Astrocyte of the spinal cord (primary cell): ENCODE results near the gene TRAF7.
"Not testable (repeated sequence)": the region's sequence is repeated elsewhere in the genome, so short reads cannot be mapped to it uniquely, and the experiment has no call there.

ENCODE experiments used
- DNase-seq: peaks from one replicate; pipeline ENCODE4 v3.0.0; 2011; ENCODE audit warnings: low read depth, low spot score
- H3K4me3 ChIP-seq: 2 replicates; pipeline ENCODE4 v1.5.1; 2011; ENCODE audit warnings: low read depth, mild to moderate bottlenecking, low read length, moderate library complexity
- CTCF ChIP-seq: IDR thresholded peaks from 2 replicates; pipeline ENCODE4 v1.5.1; 2012; ENCODE audit warnings: low read depth, mild to moderate bottlenecking, low read length, inconsistent platforms
- in situ Hi-C: cut with HindIII; loops from 2 replicates; pipeline ENCODE4 v1.10.0; 2017; ENCODE audit warnings: low sequenced_read_pairs

The TRAF7 gene

GRCh38 chr16:2126161-2126743 lies 29.3 kb upstream of the TRAF7 start:
- DNase-seq, H3K4me3 ChIP-seq, in situ Hi-C loops: not testable (repeated sequence)

DNA sequence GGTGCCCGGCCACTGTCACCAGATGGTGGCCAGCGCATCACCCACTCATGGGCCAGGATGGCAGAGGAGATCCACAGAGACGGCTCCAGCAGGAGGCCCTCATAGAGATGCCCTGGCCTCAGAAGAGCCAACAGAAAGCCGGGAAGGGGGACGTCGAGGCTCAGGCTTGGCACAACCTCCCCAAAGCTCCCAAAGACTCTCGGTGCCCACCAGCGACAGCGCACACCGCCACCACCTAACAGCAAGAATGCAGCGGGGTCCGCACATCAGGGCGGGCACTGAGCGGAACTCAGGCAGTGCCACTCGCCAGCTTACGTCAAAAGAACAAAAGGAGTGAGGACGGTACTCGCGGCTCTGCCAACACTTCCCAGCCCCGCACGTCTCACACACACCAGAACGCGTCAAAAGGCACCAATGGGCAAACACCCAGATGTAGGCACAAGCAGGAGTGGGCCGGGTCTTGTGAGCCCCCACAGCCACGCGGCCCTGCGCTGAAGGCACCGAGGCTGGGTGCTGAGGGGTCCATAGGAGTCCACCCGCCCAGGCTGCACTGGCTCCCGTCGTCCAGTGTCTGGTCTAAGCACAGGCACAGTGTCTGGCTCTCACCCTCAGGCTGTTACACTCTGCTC lies 28.5 kb upstream of the TRAF7 start:
- in situ Hi-C loops, DNase-seq, H3K4me3 ChIP-seq: not testable (repeated sequence)

DNA sequence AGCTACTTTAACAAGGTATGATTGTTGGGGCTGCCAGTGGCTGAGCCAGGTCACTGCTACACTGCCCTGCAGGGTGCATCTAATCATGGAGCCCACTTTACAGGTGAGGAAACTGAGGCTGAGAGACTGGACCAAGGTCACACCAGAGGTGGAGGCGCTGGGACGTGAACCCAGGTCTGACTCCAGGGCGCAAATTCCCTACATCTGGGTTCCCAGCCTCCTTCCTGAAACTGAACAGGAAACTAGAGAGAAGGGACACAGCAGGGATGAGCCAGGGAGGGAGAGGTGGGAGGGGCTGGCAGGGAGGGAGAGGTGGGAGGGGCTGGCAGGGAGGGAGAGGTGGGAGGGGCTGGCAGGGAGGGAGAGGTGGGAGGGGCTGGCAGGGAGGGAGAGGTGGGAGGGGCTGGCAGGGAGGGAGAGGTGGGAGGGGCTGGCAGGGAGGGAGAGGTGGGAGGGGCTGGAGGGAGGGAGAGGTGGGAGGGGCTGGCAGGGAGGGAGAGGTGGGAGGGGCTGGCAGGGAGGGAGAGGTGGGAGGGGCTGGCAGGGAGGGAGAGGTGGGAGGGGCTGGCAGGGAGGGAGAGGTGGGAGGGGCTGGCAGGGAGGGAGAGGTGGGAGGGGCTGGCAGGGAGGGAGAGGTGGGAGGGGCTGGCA lies 27.8 kb upstream of the TRAF7 start:
- H3K4me3 ChIP-seq, in situ Hi-C loops: not testable (repeated sequence)
- peak; percentile 52 for DNase-seq

GRCh38 chr16:2129251-2129650 lies 26.3 kb upstream of the TRAF7 start:
- in situ Hi-C loops, H3K4me3 ChIP-seq: not testable (repeated sequence)
- DNase-seq: peak; percentile 52

GRCh38 chr16:2129890-2130447 lies 25.6 kb upstream of the TRAF7 start:
- in situ Hi-C loops, DNase-seq, H3K4me3 ChIP-seq: not testable (repeated sequence)

GRCh38 chr16:2133797-2134196 lies 21.8 kb upstream of the TRAF7 start:
- H3K4me3 ChIP-seq: peak overlapping the region; percentile 20
- in situ Hi-C loops, DNase-seq: not testable (repeated sequence)

- H3K4me3 ChIP-seq: peak overlapping the region; percentile 51
- in situ Hi-C loops, DNase-seq: not testable (repeated sequence)
Measured at GRCh38 chr16:2135071-2135470, 20.5 kb upstream of the TRAF7 start.

DNA sequence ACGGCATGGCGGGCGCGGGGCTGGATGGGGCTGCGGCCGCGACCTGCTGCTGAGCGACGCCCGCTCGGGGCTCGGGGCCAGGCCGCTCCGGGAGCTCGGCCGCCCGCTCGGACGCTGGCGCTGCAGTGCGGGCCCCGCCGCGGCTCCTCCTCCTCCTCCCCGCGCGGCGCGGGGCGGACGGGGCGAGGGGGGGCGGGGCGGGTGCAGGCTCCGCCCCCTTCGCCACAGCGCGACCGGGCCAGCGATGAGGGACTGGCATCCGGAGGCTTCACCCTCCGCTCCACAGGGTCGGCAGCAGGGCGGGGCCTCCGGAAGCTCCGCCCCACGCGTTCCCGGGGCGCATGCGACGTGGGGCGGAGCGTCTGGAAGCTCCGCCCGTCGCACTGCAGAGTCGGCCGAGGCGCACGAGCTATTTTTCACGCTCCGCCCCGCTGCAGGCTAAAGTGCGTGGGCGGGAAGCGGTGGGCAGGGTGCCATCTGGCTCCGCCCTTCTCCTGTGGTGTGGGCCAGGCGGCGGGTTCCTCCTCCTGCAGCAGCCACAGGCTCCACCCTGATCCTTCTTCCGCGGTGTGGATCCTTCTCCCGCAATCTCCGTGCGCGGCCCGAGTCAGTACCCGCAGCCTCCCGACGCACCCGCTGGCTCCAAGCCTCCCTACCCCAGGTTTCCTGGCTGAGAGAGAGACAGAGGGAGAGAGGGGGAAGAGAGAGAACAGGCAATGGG lies 19.7 kb upstream of the TRAF7 start, which contains the start of gene PKD1:
Gene PKD1, minus strand, starts transcription at position 129 of the 721 bp plus-strand sequence. CDS start 209 bp downstream, outside the sequence.
- DNase-seq: peak; percentile 97
- H3K4me3 ChIP-seq: peak within 1 kb of the TSS; percentile 51
- in situ Hi-C loops: not testable (repeated sequence)

- in situ Hi-C loops: no loop called here
- no peak overlapping the region for H3K4me3 ChIP-seq
- no peak for TF ChIP-seq CTCF
- DNase-seq: no peak
Measured at GRCh38 chr16:2142942-2143877, 12.4 kb upstream of the TRAF7 start.

- H3K4me3 ChIP-seq: no peak overlapping the region
- in situ Hi-C loops: no loop called here
- TF ChIP-seq CTCF: no peak
- no peak for DNase-seq
Measured at GRCh38 chr16:2143878-2144485, 11.6 kb upstream of the TRAF7 start.
